ENCODE data around the gene NUDT14. TPM values are rescaled to one million over a fixed set of nuclear protein-coding genes. Genes with fewer than 3 reads are reported as not detected.
A peak's percentile ranks its signal among the peaks of the same experiment; 100 is the strongest.

Gene NUDT14
- total and polyA plus RNA-seq, 7 donors = 14.7 to 45.4 (median 23.3) TPM

DNA sequence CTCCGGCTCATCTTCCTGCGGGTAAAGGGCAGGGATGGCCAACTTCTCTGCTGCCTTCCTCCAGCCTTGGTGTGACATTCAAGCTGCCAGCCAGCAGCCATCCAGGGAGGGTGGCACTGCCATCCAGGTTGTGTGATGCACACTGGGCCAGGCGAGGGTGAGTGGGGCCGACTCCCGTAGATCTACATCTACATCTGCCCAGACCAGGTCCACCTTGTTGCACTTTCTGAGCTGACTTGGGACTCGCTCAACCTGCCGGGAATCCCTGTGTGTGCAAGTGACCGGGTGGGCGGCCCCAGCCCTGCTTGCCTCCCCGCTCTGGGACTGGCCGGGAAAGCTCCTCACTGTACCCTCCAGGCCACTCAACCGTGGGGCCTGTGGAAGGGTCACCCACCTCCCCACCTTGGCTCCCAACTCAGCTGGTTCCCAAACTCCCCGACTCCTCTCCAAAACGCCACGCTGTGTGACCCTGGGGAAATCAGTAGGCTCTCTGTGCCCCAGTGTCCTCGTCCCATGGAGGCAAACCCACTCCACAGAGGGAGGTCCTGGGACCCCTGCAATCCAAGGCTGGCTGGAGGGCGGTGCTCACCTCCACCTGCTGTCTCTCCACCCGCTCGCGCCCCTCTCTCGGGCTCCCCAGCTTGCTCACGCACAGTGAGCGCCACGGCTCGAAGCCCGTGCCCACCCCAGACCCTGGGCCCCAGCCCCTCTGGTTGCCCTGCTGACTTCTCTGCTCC lies 27.2 kb downstream of the NUDT14 start:
- intact Hi-C loops (cut with DNase I) = loop anchor here (2.0 to 5.0 kb wide), 2 partner anchors 13 to 62 kb away; no protein-coding TSS in a partner anchor
- Histone ChIP-seq H3K27ac (peak overlapping the region; percentile 96), H3K4me3 (no peak overlapping the region), H3K27me3 (ENCODE audit: insufficient read depth in 3 of 3, low read length in 2 of 3) (no peaks in the 10 kb centered on the region), H3K9me3 (no peaks in the 10 kb centered on the region), H3K4me1 (peaks cover 20% of the 10 kb centered on the region), H3K36me3 (ENCODE audit: insufficient read depth in 1 of 2, low read depth in 1 of 2) (peaks cover 0 to 26% of the 10 kb centered on the region in 2 donors)
- TF ChIP-seq, protein P1, sequence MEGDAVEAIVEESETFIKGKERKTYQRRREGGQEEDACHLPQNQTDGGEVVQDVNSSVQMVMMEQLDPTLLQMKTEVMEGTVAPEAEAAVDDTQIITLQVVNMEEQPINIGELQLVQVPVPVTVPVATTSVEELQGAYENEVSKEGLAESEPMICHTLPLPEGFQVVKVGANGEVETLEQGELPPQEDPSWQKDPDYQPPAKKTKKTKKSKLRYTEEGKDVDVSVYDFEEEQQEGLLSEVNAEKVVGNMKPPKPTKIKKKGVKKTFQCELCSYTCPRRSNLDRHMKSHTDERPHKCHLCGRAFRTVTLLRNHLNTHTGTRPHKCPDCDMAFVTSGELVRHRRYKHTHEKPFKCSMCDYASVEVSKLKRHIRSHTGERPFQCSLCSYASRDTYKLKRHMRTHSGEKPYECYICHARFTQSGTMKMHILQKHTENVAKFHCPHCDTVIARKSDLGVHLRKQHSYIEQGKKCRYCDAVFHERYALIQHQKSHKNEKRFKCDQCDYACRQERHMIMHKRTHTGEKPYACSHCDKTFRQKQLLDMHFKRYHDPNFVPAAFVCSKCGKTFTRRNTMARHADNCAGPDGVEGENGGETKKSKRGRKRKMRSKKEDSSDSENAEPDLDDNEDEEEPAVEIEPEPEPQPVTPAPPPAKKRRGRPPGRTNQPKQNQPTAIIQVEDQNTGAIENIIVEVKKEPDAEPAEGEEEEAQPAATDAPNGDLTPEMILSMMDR (IDR thresholded peaks at IDR 0.05) = no peak
- WGBS, 3 donors = 75 to 78% (median 77%) methylated on average over 26 of the region's 26 CpGs
- ATAC-seq (peak in 1 of 4 donors; percentile 4), DNase-seq (peak; percentile 13 to 51)

- peak; percentile 38 to 65 (median 60) for ATAC-seq
- TF ChIP-seq, protein P1 (IDR thresholded peaks at IDR 0.05) = no peak
- Histone ChIP-seq H3K9me3 (no peaks in the 10 kb centered on the region), H3K4me3 (no peak overlapping the region), H3K27me3 (ENCODE audit: insufficient read depth in 3 of 3, low read length in 2 of 3) (no peaks in the 10 kb centered on the region), H3K4me1 (peaks cover 20% of the 10 kb centered on the region), H3K27ac (peak overlapping the region; percentile 96), H3K36me3 (ENCODE audit: insufficient read depth in 1 of 2, low read depth in 1 of 2) (peaks cover 0 to 32% of the 10 kb centered on the region in 2 donors)
- 24 to 41% (median 33%) methylated on average over 12 to 18 of the region's 18 CpGs for WGBS, 3 donors
- DNase-seq = peak; percentile 65 to 81
- intact Hi-C loops (cut with DNase I) = loop anchor here (2.0 to 5.0 kb wide), 2 partner anchors 13 to 61 kb away; no protein-coding TSS in a partner anchor
Measured at GRCh38 chr14:105153331-105153731, 27.8 kb downstream of the NUDT14 start.

DNA sequence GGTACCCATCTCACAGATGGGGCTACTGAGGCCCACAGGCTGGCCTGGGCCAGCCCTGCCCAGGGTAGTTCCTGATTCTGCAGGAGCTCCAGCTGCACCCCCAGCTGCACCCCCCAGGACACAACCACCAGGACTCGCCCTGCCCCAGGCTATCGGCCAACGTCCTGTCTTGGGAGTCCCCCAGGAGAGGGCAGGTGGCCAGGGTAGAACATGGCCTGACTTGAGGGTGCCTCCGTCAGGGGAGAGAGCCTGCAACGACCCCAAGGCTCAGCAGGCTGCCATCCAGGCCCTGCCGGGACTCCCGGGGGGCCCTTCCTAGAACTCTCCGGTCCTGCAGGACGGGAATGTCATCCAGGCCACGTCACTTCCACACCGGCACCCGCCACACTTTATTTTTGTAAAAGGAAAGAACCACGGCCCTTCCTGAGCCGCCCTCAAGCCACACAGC lies 28.3 kb downstream of the NUDT14 start:
- peak overlapping the region; percentile 96 for H3K27ac ChIP-seq
- peak overlapping the region; percentile 34 for H3K4me3 ChIP-seq
- 19 to 43% (median 21%) methylated on average over 11 to 14 of the region's 14 CpGs for WGBS, 3 donors
- TF ChIP-seq, protein P1 (IDR thresholded peaks at IDR 0.05) = no peak
- intact Hi-C loops (cut with DNase I) = loop anchor here (2.0 to 5.0 kb wide), 2 partner anchors 14 to 61 kb away; no protein-coding TSS in a partner anchor
- peak; percentile 11 to 31 (median 16) for ATAC-seq
- peaks cover 20% of the 10 kb centered on the region for H3K4me1 ChIP-seq
- no peaks in the 10 kb centered on the region for H3K9me3 ChIP-seq
- peaks cover 0 to 37% of the 10 kb centered on the region in 2 donors for H3K36me3 ChIP-seq (ENCODE audit: insufficient read depth in 1 of 2, low read depth in 1 of 2)
- no peaks in the 10 kb centered on the region for H3K27me3 ChIP-seq (ENCODE audit: insufficient read depth in 3 of 3, low read length in 2 of 3)
- DNase-seq = peak; percentile 30 to 73

- peak overlapping the region; percentile 96 for H3K27ac ChIP-seq
- no peaks in the 10 kb centered on the region for H3K9me3 ChIP-seq
- TF ChIP-seq, protein P1 (IDR thresholded peaks at IDR 0.05) = no peak
- DNase-seq (peak; percentile 73 to 89), ATAC-seq (peak; percentile 83 to 93 (median 90))
- no peaks in the 10 kb centered on the region for H3K27me3 ChIP-seq (ENCODE audit: insufficient read depth in 3 of 3, low read length in 2 of 3)
- intact Hi-C loops (cut with DNase I) = loop anchor here (2.0 to 5.0 kb wide), 2 partner anchors 15 to 60 kb away; no protein-coding TSS in a partner anchor
- peaks cover 20% of the 10 kb centered on the region for H3K4me1 ChIP-seq
- peak overlapping the region; percentile 34 for H3K4me3 ChIP-seq
- WGBS, 3 donors = 41 to 47% (median 42%) methylated on average over 42 to 44 of the region's 44 CpGs
- H3K36me3 ChIP-seq (ENCODE audit: insufficient read depth in 1 of 2, low read depth in 1 of 2) = peaks cover 0 to 38% of the 10 kb centered on the region in 2 donors
Measured at GRCh38 chr14:105151838-105152793, 29.0 kb downstream of the NUDT14 start.

All from psoas muscle (tissue), 8 donors.